ENCODE results near the gene FAM118B.

The FAM118B gene

GRCh38 chr11:126190792-126191191, 20.8 kb upstream of the FAM118B start:
- H3K9me3 ChIP-seq (ENCODE audit: control insufficient read depth, low read length), result no peaks in the 10 kb centered on the region
- H3K4me1 ChIP-seq (ENCODE audit: control insufficient read depth, insufficient read depth, low read length), result no peaks in the 10 kb centered on the region
- no peak overlapping the region for H3K9ac ChIP-seq (ENCODE audit: low read length)
- peaks cover 4% of the 10 kb centered on the region for H3K36me3 ChIP-seq (ENCODE audit: control insufficient read depth, insufficient read depth, low read length)
- H3K4me3 ChIP-seq (ENCODE audit: low read length), result no peak overlapping the region
- no peaks in the 10 kb centered on the region for H3K27me3 ChIP-seq (ENCODE audit: control insufficient read depth, insufficient read depth, low read length)

- Histone ChIP-seq H3K4me1 (ENCODE audit: control insufficient read depth, insufficient read depth, low read length) (no peaks in the 10 kb centered on the region), H3K36me3 (ENCODE audit: control insufficient read depth, insufficient read depth, low read length) (peaks cover 4% of the 10 kb centered on the region), H3K27me3 (ENCODE audit: control insufficient read depth, insufficient read depth, low read length) (no peaks in the 10 kb centered on the region), H3K9me3 (ENCODE audit: control insufficient read depth, low read length) (no peaks in the 10 kb centered on the region), H3K4me3 (ENCODE audit: low read length) (no peak overlapping the region), H3K9ac (ENCODE audit: low read length) (no peak overlapping the region)
These were observed 20.1 kb upstream of the FAM118B start for GRCh38 chr11:126191379-126192073.

GRCh38 chr11:126192361-126192760, 19.2 kb upstream of the FAM118B start:
- no peak overlapping the region for H3K9ac ChIP-seq (ENCODE audit: low read length)

GRCh38 chr11:126193038-126193478, 18.5 kb upstream of the FAM118B start:
- Histone ChIP-seq H3K4me3 (ENCODE audit: low read length) (no peak overlapping the region), H3K9ac (ENCODE audit: low read length) (no peak overlapping the region), H3K9me3 (ENCODE audit: control insufficient read depth, low read length) (no peaks in the 10 kb centered on the region), H3K36me3 (ENCODE audit: control insufficient read depth, insufficient read depth, low read length) (peaks cover 9% of the 10 kb centered on the region), H3K27me3 (ENCODE audit: control insufficient read depth, insufficient read depth, low read length) (no peaks in the 10 kb centered on the region), H3K4me1 (ENCODE audit: control insufficient read depth, insufficient read depth, low read length) (no peaks in the 10 kb centered on the region)

More at GRCh38 chr11:126192361-126192760, 19.2 kb upstream of the FAM118B start:
- Histone ChIP-seq H3K36me3 (ENCODE audit: control insufficient read depth, insufficient read depth, low read length) (peaks cover 9% of the 10 kb centered on the region), H3K27me3 (ENCODE audit: control insufficient read depth, insufficient read depth, low read length) (no peaks in the 10 kb centered on the region), H3K4me3 (ENCODE audit: low read length) (no peak overlapping the region), H3K4me1 (ENCODE audit: control insufficient read depth, insufficient read depth, low read length) (no peaks in the 10 kb centered on the region), H3K9me3 (ENCODE audit: control insufficient read depth, low read length) (no peaks in the 10 kb centered on the region)

GRCh38 chr11:126194121-126194543, 17.4 kb upstream of the FAM118B start:
- Histone ChIP-seq H3K27me3 (ENCODE audit: control insufficient read depth, insufficient read depth, low read length) (no peaks in the 10 kb centered on the region), H3K4me1 (ENCODE audit: control insufficient read depth, insufficient read depth, low read length) (no peaks in the 10 kb centered on the region), H3K4me3 (ENCODE audit: low read length) (no peak overlapping the region), H3K36me3 (ENCODE audit: control insufficient read depth, insufficient read depth, low read length) (peaks cover 9% of the 10 kb centered on the region), H3K9me3 (ENCODE audit: control insufficient read depth, low read length) (no peaks in the 10 kb centered on the region), H3K9ac (ENCODE audit: low read length) (no peak overlapping the region)

- Histone ChIP-seq H3K9me3 (ENCODE audit: control insufficient read depth, low read length) (no peaks in the 10 kb centered on the region), H3K4me1 (ENCODE audit: control insufficient read depth, insufficient read depth, low read length) (no peaks in the 10 kb centered on the region), H3K9ac (ENCODE audit: low read length) (no peak overlapping the region), H3K4me3 (ENCODE audit: low read length) (no peak overlapping the region), H3K36me3 (ENCODE audit: control insufficient read depth, insufficient read depth, low read length) (peaks cover 9% of the 10 kb centered on the region), H3K27me3 (ENCODE audit: control insufficient read depth, insufficient read depth, low read length) (no peaks in the 10 kb centered on the region)
These were observed 16.5 kb upstream of the FAM118B start for GRCh38 chr11:126195119-126195518.

- H3K9ac ChIP-seq (ENCODE audit: low read length), result no peak overlapping the region
- H3K4me3 ChIP-seq (ENCODE audit: low read length), result no peak overlapping the region
- no peaks in the 10 kb centered on the region for H3K27me3 ChIP-seq (ENCODE audit: control insufficient read depth, insufficient read depth, low read length)
- H3K4me1 ChIP-seq (ENCODE audit: control insufficient read depth, insufficient read depth, low read length), result no peaks in the 10 kb centered on the region
- H3K9me3 ChIP-seq (ENCODE audit: control insufficient read depth, low read length), result no peaks in the 10 kb centered on the region
- H3K36me3 ChIP-seq (ENCODE audit: control insufficient read depth, insufficient read depth, low read length), result peaks cover 9% of the 10 kb centered on the region
These were observed 14.2 kb upstream of the FAM118B start for GRCh38 chr11:126197277-126197939.

- Histone ChIP-seq H3K27me3 (ENCODE audit: control insufficient read depth, insufficient read depth, low read length) (no peaks in the 10 kb centered on the region), H3K9ac (ENCODE audit: low read length) (no peak overlapping the region), H3K4me3 (ENCODE audit: low read length) (no peak overlapping the region), H3K9me3 (ENCODE audit: control insufficient read depth, low read length) (no peaks in the 10 kb centered on the region), H3K4me1 (ENCODE audit: control insufficient read depth, insufficient read depth, low read length) (no peaks in the 10 kb centered on the region), H3K36me3 (ENCODE audit: control insufficient read depth, insufficient read depth, low read length) (peaks cover 6% of the 10 kb centered on the region)
These were observed 12.9 kb upstream of the FAM118B start for GRCh38 chr11:126198648-126199047.

- H3K9ac ChIP-seq (ENCODE audit: low read length), result no peak overlapping the region
- H3K36me3 ChIP-seq (ENCODE audit: control insufficient read depth, insufficient read depth, low read length), result peaks cover 7% of the 10 kb centered on the region
- H3K9me3 ChIP-seq (ENCODE audit: control insufficient read depth, low read length), result no peaks in the 10 kb centered on the region
- H3K4me1 ChIP-seq (ENCODE audit: control insufficient read depth, insufficient read depth, low read length), result no peaks in the 10 kb centered on the region
- no peak overlapping the region for H3K4me3 ChIP-seq (ENCODE audit: low read length)
- H3K27me3 ChIP-seq (ENCODE audit: control insufficient read depth, insufficient read depth, low read length), result no peaks in the 10 kb centered on the region
These were observed 8.8 kb upstream of the FAM118B start for GRCh38 chr11:126202646-126203359.

GRCh38 chr11:126205359-126205758, 6.2 kb upstream of the FAM118B start:
- no peak overlapping the region for H3K9ac ChIP-seq (ENCODE audit: low read length)
- peaks cover 7% of the 10 kb centered on the region for H3K36me3 ChIP-seq (ENCODE audit: control insufficient read depth, insufficient read depth, low read length)

GRCh38 chr11:126207896-126208295, 3.7 kb upstream of the FAM118B start:
- Histone ChIP-seq H3K27me3 (ENCODE audit: control insufficient read depth, insufficient read depth, low read length) (no peaks in the 10 kb centered on the region), H3K9ac (ENCODE audit: low read length) (no peak overlapping the region), H3K4me3 (ENCODE audit: low read length) (no peak overlapping the region), H3K9me3 (ENCODE audit: control insufficient read depth, low read length) (no peaks in the 10 kb centered on the region), H3K36me3 (ENCODE audit: control insufficient read depth, insufficient read depth, low read length) (peaks cover 7% of the 10 kb centered on the region), H3K4me1 (ENCODE audit: control insufficient read depth, insufficient read depth, low read length) (no peaks in the 10 kb centered on the region)

More at GRCh38 chr11:126205359-126205758, 6.2 kb upstream of the FAM118B start:
- Histone ChIP-seq H3K4me3 (ENCODE audit: low read length) (no peak overlapping the region), H3K4me1 (ENCODE audit: control insufficient read depth, insufficient read depth, low read length) (no peaks in the 10 kb centered on the region), H3K27me3 (ENCODE audit: control insufficient read depth, insufficient read depth, low read length) (no peaks in the 10 kb centered on the region), H3K9me3 (ENCODE audit: control insufficient read depth, low read length) (no peaks in the 10 kb centered on the region)

GRCh38 chr11:126210871-126211235, 729 bp upstream of the FAM118B start:
- H3K27me3 ChIP-seq (ENCODE audit: control insufficient read depth, insufficient read depth, low read length), result no peaks in the 10 kb centered on the region
- H3K9ac ChIP-seq (ENCODE audit: low read length), result peak overlapping the region; percentile 83
- peak overlapping the region; percentile 92 for H3K4me3 ChIP-seq (ENCODE audit: low read length)
- peaks cover 3% of the 10 kb centered on the region for H3K4me1 ChIP-seq (ENCODE audit: control insufficient read depth, insufficient read depth, low read length)
- H3K36me3 ChIP-seq (ENCODE audit: control insufficient read depth, insufficient read depth, low read length), result no peaks in the 10 kb centered on the region
- no peaks in the 10 kb centered on the region for H3K9me3 ChIP-seq (ENCODE audit: control insufficient read depth, low read length)
